DLD1 (cell line): ENCODE results near the gene EAPP.
"Not testable (repeated sequence)": the region's sequence is repeated elsewhere in the genome, so short reads cannot be mapped to it uniquely, and the experiment has no call there.

Experiments used
- in situ Hi-C: cut with HindIII; loops from 2 replicates; pipeline ENCODE4 v1.10.0; 2017; ENCODE audit warnings: low sequenced_read_pairs

EAPP gene

DNA sequence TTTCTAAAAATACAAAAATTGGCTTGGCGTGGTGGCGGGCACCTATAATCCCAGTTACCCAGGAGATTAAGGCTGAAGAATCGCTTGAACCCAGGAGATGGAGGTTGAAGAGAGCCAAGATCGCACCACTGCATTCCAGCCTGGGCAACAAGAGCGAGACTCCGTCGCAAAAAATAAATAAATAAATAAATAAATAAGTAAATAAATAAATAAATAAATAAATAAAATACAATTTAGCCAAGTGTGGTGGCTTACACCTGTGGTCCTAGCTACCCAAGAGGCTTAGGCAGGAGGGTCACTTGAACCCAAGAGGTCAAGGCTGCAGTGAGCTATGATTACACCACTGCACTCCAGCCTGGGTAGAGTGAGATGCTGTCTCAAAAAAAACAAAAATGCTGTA lies 51.0 kb downstream of the EAPP start:
- in situ Hi-C loops = no loop called here

DNA sequence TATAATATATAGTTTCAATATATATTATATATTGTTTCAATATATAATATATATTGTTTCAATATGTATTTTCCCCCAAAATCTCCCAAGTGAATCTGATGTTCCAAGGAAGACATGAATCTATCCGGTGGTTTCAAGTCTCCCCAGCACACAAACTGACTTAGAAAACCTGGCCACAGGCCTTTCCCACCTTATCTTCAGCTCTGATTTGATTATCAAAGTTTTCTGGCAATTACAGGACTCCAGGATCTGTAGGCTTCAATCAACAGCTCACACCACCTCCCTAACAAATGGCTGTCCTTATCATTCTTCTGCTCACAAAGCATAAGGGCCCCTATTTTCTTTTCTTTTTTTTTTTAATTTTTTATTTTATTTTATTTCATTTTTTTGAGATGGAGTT lies 54.8 kb downstream of the EAPP start:
- in situ Hi-C loops = no loop called here

DNA sequence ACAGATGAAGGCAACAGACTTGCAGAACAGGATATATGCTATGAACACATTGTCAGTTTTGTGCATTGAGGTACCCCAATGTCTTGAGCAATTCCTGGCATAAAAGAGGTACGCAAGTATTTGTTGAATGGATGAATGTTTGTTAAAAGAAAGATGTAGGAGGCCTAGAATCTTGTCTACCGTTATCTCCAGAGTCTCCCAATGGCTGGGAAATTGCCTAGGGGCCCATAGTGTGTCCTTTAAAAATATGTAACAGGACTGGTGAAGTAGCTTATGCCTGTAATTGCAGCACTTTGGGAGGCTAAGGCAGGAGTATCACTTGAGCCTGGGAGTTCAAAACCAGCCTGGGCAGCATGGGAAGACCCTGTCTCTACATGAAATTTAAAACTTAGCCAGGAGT lies 57.0 kb downstream of the EAPP start:
- in situ Hi-C loops = no loop called here

DNA sequence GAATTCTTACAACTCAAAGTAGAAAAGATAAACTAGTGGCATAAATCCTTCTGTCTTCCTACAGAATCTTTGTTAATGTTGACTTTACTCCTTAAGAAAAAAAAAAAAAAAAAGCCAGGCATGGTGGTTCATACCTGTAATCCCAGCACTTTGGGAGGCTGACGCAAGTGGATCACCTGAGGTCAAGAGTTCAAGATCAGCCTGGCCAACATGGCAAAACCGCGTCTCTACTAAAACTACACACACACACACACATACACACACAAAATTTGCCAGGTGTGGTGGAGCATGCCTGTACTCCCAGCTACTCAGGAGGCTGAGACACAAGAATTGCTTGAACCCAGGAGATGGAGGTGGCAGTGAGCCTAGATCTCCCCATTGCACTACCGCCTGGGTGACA lies 59.8 kb downstream of the EAPP start:
- in situ Hi-C loops = no loop called here

DNA sequence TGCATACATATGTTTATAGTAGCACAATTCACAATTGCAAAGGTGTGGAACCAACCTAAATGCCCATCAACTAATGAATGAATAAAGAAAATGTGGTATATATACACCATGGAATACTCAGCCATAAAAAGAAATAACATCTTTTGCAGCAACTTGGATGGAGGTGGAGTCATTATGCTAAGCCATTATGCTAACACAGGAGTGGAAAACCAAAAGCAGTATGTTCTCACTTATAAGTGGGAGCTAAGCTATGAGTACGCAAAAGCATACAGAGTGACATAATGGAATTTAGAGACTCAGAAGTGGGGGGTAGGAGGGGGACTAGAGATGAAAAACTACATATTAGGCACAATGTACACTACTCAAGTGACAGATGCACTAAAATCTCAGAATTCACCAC lies 61.2 kb downstream of the EAPP start:
- in situ Hi-C loops = no loop called here

DNA sequence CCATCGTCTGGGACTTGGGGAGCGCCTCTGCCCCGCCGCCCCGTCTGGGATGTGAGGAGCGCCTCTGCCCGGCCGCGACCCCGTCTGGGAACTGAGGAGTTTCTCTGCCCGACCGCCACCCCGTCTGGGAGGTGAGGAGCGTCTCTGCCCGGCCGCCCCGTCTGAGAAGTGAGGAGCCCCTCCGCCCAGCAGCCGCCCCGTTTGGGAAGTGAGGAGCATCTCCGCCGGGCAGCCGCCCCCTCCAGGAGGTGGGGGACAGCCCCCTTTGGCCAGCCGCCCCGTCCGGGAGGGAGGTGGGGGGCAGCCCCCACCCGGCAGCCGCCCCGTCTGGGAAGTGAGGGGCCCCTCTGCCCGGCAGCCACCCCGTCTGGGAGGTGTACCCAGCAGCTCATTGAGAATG lies 63.5 kb downstream of the EAPP start:
- in situ Hi-C loops = not testable (repeated sequence)

DNA sequence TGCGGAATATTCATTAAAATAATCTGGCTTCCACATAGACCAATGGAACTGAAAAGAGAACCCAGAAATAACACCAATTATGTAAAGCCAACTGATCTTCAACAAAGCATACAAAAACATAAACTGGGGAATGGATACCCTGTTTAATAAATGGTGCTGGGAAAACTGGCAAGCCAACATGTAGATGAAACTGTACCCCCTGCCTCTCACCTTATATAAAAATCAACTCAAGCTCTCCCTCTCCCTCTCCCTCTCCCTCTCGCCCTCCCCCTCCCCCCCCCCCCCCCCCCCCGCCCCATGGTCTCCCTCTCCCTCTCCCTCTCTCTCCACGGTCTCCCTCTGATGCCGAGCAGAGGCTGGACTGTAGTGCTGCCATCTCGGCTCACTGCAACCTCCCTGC lies 64.3 kb downstream of the EAPP start:
- in situ Hi-C loops = no loop called here

DNA sequence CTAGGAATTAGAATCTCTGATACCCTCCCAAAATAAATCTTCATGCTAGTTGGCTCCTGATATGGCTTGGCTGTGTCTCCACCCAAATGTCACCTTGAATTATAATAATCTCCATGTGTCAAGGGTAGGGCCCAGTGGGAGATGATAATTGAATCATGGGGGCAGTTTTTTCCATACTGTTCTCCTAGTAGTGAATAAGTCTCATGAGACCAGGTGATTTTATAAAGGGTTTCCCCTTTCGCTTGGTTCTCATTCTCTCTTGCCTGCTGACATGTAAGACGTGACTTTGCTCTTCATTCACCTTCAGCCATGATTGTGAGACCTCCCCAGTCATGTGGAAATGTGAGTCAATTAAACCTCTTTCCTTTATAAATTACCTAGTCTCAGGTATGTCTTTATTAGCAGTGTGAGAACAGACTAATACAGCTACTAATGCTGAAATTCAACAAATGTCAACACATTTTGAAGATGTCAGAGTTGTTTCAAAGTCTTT lies 65.3 kb downstream of the EAPP start:
- in situ Hi-C loops = no loop called here

DNA sequence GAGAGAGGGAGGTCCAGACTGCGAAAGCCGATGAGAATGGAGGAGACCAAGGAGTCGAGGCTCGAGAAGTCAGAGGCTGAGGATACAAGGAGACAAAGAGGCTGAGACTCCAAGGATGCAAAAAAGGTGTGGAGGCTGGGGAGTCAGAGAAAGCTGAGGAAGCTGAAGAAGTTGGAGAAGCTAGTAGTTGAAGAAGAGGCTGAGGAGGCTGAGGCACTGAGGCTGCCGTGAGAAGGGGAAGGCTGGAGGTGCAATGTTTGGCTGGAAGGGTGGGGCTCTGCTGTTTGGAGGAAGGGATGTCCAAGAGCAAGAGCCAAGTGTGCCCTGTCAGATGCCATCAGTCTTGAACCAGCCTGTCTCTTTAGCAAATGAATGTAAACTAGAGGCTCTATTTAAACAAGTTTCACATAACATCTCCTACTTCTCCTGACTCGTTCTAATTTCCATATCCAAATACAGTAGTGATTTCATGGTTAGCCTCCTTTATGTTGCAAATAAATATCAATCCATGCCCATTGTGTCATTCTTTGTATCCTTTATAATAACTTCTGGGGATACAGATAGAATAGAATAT lies 66.7 kb downstream of the EAPP start:
- in situ Hi-C loops = no loop called here

DNA sequence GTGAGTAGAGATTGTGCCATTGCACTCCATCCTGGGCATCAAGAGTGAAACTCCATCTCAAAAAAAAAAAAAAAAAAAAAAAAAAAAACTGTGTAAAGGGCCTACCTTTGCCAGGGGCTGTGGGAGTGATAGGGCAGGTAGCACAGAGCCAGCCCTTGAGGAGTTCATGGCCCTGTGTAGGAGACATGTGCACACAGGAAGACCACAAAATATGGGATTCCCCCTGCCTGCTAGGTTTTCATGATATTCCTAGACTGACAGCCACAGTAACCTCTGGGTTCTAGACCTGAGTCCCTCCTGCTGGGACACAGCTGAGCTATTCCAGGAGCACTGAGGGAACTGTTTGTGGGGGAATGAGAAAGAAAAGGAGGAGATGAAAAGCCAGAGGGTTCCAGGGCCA lies 69.2 kb downstream of the EAPP start:
- in situ Hi-C loops = no loop called here

DNA sequence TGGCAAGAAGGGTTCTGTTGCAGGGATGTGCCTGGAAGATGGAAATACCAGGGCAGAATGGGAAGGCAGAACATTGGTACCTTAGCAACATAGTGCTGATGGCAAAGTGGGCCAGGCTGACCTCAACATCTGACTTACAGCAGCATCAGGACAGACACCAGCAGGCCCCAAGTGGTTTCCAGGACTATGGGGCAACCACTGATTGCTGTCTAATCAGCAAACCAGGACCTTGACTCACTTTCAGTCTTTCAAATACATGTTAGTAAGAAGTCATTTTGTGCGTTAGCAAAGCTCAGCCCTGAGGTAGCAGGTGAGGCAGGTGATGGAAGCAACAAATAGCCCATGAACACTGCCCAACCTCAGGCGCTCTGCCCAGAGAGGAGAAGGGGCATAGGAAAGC lies 72.8 kb downstream of the EAPP start:
- in situ Hi-C loops = no loop called here
